Activated CD4-positive, alpha-beta T cell treated with anti-CD3 and anti-CD28 coated beads, Interleukin-2, amount 50 U/mL, for 1 hour (primary cell): Measurements from ENCODE around the gene ZMYM4.

Source experiments
- DNase-seq: peaks from one replicate; pipeline ENCODE4 v3.0.0-alpha.2; 2020

ZMYM4 gene

DNA sequence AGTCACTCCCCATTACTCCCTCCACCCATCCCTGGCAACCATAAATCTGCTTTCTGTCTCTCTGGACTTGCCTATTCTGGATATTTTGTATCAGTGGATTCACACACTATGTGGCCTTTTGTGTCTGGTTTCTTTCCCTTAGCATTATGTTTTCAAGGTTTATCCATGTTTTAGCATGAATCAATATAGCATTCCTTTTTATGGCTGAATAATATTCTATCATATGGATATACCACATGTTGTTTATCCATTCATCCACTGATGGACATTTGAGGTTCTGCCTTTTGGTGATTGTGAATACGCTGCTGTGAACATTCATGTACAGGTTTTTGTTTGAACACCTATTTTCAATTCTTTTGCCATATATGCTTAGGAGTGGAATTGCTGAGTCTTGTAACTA lies 140.4 kb downstream of the ZMYM4 start:
- no peak for DNase-seq

DNA sequence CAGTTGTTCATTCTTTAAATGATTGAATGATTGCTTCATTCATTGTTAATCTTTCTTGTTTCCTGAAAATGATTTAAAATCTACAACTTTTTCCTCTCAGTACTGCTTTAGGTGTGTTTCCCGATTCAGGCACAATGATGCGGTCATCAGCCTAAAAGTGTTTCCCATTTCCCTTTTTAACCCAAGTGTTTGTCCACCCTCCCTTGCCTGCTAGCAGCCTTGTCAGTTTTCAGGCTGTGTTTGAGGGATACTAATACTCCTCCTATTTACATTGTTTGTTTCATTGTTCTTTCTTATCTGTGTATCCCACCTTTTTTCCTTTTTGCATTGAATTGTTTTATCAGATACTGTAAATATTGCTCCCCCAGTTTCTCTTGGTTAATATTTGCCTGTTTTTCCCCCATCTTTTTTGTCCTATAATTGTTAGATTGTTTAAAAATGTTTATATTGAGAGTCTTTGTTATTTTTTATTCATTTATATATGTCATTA lies 157.6 kb downstream of the ZMYM4 start:
- no peak for DNase-seq

DNA sequence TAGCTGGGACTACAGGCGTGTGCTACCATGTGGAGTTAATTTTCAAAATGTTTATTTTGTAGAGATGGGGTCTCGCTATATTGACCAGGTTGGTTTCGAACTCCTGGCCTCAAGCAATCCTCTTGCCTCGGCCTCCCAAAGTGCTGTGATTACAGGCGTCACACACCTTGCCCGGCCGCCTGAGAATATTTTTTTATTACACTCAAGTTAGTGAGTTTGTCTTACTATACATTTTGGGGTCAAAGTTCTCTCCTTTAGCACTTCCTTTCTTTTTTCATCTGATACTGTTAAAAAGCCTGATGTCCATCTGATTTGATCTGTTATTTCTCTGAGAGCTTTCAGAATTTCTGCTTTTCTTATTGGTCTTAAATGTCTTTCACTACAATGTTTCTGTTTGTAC lies 159.9 kb downstream of the ZMYM4 start:
- DNase-seq = no peak

DNA sequence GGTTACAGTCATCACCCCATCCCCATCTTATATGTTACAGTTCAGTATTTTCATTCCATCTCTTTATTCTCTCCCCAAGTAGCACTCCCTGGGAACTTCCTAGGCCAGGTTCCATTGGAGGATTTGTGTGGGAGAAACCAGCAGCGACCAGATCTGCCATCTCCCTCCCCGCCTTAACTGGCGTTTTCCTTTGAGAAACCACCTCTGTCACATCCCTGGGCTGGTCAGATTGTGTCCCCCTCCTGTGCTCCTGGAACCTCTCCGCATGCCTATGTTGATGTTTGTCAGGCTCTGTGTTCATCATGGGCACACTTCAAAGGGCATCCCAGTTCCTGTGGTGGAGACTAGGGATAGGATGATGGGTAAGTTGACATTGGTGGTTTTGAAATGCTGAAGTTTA lies 162.3 kb downstream of the ZMYM4 start:
- no peak for DNase-seq

DNA sequence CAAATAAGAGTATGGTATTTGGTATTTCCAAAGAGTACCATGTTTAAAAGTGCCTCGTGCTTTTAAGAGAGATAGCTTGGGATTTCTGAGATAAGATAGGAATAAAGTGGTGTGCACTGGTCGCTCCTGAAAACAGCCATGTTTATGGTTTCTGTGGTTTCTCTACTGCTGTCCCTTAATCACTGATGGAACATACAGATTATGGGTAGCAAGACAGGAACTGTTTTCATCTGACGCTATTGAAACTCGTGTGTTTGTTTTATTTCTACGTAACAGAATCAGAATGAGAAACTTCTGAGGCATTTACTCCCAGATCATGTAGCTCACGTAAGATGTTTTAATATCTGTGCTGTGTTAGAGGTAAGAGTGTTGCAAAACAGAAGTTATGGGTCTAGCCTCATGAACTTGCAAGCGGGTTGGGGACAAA lies 162.7 kb downstream of the ZMYM4 start:
- DNase-seq = no peak

DNA sequence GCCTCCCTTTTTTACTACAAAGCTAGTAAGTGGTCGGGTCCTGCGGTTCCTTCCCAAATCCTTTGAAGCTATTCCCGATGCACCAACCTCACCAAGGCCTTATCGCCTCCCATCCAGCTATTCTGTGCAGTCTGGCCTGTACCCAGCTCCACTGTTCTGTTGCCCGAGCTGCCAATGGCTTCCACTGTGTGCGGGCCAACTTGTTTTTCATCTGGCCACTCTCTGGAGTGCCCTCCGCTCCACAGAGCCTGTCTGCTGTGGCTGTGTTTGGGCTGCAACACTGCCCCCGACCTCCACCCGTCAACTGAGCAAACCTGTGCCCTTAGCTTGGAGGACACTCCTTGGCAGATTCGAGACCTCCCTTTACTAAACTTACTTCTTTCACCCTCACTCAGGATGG lies 163.7 kb downstream of the ZMYM4 start:
- no peak for DNase-seq

DNA sequence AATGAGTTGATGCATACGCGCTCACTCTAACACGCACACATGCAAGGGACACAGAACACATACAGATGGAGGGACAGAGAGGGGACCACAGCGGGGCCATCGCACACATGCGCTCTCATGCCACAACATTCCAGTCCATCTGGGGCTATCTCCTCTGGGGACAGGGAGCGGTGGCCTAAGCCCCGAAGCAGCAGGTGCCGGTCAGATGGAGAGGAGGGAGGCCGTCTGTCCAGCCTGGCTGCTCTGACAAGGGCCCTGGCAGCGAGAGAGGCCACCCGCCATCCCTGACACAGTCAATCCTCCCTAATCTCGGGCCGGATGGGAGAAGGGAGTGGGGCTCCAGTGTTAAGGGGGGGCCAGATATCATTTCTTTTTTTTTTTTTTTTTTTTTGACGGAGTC lies 165.2 kb downstream of the ZMYM4 start:
- DNase-seq = no peak

DNA sequence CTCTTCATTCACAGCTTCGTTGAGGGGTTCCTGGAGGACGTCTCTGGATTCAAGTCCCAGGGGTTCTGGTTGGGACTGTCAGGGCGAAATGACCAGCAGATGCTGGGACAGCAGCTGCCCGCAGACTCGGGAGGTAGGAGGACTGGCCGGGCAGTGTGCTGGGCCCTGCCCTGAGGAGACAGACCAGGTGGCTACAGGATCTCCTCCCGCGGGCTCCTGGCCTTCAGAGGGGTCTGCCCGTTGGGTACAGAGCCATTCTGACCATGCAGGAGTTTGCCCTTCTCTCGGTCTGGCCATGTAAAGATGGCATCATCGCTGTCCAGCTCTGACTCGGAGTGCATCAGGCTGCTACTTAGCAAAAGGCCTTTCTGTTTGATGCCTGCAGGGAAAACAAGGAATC lies 166.2 kb downstream of the ZMYM4 start:
- no peak for DNase-seq

DNA sequence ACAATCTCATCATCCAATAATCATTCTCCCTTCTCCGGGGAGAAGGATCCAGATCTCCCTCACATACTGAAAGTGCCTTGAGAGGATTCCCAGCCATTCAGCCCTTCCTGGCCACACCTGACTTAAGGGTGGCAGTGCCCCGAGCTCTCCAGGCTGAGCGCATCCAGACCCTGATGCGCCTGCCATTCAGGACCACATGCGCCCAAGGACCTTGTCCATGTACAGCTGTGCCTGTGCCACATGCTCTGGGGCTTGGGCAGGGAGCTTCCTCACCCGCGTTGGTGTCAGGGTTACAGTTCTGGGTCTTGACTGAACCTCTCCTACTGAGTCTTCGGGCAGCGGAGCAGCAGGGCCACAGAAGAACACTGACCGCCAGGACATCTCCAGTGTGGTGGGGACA lies 167.6 kb downstream of the ZMYM4 start:
- no peak for DNase-seq

DNA sequence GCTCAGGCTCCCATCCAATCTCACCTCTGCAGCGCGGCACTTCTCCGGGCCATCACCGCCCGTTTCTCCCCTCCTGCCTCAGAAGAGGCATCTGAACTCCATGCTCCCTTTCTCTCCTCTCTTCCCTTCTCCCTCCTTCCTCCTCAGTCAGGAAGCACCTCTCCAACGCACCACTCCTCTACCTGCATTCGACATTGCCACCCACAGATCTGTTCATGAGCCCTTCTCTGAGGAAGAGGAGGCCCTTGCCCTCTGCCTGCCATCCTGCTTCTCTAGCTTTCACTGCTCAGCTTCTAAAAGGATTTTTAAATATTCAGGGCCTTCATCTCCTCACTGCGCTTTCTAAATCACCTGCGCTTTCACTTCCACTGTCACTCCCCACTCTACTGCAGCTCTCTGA lies 168.7 kb downstream of the ZMYM4 start:
- DNase-seq = no peak

DNA sequence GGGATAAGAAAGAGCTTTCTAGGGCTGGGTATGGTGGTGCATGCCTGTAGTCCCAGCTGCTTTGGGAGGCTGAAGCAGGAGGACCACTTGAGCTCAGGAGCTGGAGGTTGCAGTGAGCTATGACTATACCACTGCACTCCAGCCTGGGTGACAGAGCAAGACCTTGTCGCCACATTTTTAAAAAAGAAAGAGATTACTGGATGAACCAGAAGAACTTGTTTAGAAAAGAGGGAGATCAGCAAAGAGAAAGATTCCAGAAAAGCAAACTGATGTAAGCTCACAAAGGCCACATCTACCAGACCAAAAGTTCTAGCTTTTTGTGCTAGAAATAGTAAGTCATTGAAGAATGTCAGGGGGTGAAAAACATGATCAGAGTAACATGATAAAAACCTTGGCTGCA lies 171.1 kb downstream of the ZMYM4 start:
- no peak for DNase-seq

DNA sequence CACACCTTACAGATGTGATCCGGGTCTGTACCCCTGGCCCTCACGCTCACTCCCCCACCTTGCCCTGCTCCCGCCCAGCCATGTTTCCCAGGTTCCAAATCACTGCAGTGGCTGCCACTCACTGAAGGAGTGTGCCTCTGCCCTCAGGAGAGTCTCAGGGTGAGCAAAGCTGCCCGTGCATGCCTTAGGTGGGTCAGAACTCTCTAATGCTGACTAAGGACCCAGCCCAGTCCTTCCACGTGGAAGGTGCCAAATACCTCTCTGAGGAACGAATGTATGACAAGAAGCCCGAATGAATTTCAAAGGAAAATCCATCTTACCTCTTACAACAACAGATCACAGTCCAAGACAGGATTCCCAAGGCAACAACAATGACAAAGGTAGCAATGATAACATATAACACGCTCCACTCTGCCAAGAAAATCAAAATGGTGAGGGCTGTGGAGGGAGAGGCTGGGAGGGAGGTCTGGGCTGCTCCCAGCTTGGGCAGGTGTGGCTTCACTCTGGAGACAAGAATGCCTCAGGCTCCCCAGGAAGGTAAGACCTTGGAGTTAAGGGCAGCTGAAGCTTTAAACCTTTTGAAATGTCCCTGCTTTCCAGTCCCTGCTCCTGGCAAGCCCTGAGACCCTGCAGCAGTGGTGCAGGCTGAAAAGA lies 173.5 kb downstream of the ZMYM4 start:
- DNase-seq = no peak

DNA sequence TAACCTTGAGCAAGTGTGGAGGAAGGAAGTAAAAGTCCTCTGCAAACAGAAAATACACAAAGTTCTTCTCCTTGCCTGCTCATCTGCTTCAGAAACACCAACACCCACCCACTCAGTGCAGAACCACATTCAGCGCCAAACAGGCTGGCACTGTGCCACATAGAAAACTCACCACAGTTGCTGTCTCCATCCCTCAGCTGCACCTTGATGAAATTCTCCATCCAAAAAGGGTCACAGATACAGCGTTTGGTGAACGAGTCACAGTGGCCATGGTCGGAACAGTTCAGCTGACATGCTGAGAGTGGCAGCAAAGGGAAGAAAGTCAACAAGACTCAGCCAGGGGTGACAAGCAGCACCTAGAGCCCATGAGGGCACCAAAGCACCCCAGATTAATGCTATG lies 174.2 kb downstream of the ZMYM4 start:
- peak; percentile 8 for DNase-seq

DNA sequence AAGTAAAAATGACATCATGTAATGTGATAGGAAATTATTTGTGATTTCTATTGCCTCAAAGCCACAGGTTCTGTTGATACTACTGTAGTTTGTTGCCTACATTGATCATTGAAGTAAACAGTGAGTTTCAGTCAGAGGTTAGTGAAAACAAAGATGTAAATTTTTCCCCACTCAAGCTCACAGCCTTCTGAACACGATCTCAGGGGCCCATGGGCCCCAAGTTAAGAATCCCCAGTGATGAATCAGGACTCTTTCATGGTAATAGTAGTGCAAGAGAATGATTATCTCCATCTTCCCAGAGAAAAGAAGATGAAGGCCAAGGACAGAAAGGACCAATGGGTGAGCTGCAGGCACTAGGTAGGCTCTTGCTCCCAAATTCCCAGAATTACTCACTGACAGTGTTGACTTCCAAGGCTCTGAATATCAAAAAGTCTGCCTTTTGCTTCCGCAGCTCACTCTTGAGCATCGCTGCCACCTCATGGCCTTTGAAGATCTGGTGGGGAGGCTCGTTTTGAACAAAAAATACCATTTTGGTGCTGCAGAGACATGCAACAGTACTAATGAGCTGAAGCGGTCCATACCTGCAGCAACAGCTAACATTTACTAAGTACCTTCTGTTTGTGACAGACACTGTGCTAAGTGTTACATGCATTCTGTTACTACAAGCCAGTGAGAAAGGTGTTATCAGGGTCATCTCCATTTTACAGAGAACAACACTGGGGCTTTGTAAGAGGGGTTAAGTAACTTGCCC lies 175.4 kb downstream of the ZMYM4 start:
- no peak for DNase-seq

DNA sequence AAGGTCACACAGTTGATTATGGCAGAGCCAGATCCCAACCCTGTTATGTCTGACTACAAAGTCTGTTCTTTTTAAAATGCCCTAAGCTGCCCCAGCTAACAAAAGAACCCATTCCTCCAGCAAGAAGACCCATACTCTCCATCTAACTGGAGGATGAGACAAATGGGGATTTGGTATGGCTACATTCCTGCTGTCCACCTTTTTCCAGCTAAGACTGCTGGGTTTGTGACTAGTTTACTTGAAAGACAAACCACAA lies 175.9 kb downstream of the ZMYM4 start:
- DNase-seq = no peak

DNA sequence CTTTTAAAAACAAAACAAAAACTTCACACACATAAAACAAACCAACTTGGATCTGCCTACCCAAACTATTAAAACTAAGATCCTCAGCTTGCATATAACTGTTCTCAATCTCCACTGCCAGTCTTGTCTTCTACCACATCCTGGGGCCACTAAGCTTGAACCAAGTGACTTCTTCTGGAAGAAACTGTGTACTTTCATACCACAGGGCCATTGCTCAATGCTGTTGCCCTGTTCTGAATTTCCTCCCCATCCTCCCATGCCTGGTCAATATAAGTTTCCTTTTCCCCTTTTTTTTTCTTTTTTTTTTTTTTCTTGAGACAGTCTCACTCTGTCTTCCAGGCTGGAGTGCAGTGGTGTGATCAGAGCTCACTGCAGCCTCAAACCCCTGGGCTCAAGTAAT lies 178.8 kb downstream of the ZMYM4 start:
- DNase-seq = no peak

DNA sequence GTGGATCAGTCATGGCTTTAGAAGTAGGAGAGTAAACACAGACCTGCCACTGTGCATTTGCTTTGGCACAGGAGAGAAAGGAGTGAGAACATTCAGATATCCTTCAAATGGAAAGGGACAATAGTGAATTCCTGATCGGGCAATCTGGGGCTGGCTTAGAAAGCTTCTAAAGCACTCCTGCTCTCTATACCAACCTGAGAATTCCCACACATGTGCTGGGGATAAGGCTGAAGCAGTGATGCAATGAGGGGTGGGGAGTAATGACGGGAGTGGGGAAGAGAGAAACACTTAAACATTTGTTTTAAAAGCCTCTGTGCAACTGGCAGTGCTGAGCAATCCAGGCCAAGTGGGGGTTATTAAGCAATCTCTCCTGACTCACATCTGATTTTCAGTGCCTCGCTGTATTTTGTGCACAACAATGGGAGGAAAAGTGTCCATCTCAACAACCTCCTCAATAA lies 179.9 kb downstream of the ZMYM4 start:
- no peak for DNase-seq

DNA sequence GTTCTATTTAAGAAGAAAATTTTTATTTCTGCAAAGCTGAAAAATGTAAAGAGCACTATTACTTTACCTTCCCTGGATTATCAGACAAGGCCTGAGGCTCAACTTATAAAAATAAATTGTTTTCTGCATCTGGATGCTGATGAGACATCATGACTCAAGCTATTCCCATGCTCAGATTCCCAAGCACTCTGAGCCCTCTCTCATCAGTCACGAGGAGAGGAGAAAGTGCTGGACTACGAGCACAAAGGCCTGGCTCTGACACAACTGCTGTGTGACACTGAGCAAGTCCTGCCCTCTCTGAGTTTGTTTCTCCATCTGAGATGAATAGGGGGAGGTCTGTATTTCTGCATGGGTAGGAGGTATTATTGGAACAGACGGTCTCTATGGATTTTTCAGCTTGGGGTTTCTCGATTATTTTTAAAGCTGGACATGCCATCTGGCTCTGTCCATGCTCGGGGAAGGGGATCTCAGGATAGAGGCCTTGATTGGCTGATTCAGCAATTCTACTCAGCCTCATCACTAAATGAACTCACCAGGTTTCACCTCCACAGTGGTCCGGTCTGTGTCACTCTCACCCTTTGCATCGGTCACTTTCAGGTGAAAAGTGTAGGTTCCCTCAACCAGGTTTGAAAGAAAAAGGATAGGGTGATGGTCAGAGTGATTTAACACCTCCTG lies 181.0 kb downstream of the ZMYM4 start:
- no peak for DNase-seq

DNA sequence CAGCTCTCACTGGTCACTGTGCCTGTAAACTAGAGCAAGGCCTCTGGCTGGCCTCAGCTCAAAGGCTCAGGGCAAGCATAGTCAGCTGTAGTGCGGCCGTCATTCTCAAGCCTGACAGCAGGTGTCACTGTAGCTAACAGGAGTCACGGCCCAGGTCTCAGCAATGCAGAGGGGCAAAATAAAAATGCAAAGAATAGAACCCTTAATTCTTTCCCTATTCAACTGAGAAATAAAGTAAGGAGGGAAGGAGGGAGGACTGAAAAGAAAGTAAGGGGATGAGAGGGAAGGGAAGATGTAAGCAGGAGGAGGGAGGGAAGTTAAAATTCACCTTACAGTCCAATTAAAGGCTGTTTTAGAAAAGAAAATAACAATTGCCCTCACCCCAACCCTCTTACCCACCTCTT lies 182.6 kb downstream of the ZMYM4 start:
- DNase-seq = peak; percentile 81

DNA sequence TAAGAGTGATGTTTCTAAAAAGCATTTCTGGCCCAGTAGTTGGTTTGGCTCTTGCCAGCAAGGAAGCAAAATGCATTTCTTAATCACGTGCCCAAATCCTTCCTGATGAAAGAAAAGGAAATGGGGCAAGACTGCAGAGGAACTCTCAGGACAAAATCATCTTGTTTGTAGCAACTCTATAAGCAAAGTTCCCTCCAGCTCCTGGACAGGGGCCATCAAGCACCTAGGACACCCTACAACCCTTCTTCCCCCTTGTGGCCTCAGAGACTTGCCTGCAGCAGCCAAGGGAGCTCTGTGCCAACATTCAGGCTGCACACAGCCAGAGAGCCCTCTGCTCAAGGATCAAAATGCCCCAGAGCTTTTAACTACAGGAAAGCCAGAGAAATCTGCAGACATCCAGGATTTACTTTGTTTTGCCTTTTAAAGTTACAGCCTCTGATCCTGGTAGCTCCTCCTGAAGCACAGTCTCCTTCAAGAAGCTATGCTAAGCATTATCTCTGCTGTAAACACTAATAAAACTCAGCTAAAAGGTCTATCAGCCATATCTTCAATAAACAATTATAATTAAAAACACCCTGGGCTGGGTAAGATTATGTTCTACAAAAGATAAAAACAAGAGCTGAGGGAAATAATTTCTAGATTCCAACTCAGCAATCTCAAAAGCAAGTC lies 183.7 kb downstream of the ZMYM4 start:
- no peak for DNase-seq

DNA sequence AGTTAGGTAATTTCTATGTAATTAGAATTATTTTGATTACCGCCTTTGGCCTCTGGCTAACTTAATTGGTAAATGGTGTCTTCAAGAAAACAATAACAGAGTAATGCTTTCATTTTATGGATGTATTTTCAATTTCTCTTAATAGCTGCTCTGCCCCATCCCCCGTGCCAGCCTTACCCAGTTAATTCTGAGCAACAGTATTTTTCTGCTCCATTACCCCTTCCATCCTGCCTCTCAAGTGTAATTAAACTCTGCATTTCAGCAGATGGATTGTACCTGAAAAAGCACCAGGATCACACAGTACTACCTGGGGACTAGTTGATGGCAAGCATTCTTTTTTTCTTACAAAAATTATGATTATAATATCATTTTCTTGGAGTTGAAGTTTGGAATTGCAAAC lies 184.5 kb downstream of the ZMYM4 start:
- no peak for DNase-seq

DNA sequence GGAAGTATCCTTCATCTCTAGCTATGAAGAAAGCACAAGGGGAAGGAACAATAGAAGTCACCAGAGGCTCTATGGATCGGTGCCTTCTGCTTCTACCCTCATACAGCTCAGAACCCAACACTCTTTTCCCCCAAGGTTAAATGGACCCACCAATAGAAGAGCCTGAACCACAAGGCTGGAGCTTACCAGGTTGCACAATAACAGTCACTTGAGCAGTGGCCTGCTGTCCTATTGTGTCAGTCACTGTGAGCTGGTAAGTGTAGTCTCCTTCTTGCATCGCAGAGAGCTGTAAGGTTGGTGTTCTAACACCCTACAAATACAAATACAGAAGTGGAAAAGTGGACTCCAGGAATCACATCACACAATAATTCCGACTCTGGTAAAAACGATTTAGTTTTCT lies 185.7 kb downstream of the ZMYM4 start:
- no peak for DNase-seq

DNA sequence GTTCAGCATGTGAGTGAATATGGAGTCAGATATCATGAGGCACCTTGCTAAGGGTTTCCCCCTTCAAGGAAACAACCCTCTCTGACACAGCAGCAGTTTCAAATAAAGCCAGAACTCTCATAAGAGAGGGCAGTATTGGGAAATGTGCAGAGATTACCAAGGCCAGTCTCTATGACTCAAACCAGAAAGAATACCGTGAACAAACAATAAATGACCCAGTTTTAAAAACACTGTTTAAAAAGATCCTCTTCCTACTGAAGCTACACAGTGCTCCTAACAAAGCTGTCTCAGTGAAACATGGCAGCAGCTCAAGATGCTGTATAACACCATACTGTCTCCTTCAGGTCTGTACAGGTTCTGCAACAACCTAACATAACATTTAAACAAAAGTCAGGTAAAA lies 186.1 kb downstream of the ZMYM4 start:
- DNase-seq = no peak

DNA sequence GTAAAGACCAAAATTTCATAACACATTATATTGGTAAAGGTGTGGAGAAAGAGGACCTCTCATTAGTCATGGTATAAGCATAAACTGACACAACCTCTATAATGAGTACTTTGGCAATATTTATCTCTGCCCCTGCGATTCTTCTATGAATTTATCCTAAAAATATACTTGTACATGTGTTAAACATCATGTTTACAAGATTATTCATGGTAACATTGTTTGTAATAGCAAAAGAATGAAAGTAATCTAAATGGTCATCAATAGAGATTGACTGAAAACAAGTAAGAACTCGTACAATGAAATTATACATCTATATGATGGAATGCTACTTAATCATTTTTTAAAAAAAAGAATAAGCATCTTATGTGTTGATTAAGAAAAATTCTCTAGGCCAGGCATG lies 192.3 kb downstream of the ZMYM4 start:
- no peak for DNase-seq
